GM21447 (cell line): ENCODE data around the gene CCR5AS.

ENCODE experiments used
- ATAC-seq: cut with Tn5 transposase; IDR thresholded peaks from one replicate; pipeline ENCODE4 v1.9.1; 2021; ENCODE audit not compliant: unreplicated experiment

Gene CCR5AS

DNA sequence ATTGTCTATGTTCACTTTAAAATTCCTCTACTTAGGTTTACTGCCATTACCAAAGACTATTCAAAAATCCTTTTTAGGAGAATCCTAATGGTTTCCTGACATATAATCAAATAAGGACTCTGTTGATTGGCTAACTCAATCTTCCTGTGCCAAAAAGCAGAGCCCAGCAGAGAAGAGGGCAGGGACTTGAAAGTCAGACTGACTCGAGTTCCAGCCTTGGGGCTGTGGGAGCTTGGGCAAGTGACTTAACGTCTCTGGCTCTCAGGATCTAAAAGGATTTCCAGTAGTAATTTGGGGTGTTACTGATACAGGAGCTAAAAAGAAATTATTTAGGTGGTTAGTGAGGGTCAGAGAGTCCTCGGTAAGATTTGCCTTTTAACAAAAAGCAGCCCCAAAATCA is 25.2 kb downstream of the CCR5AS start:
- ATAC-seq, result no peak

DNA sequence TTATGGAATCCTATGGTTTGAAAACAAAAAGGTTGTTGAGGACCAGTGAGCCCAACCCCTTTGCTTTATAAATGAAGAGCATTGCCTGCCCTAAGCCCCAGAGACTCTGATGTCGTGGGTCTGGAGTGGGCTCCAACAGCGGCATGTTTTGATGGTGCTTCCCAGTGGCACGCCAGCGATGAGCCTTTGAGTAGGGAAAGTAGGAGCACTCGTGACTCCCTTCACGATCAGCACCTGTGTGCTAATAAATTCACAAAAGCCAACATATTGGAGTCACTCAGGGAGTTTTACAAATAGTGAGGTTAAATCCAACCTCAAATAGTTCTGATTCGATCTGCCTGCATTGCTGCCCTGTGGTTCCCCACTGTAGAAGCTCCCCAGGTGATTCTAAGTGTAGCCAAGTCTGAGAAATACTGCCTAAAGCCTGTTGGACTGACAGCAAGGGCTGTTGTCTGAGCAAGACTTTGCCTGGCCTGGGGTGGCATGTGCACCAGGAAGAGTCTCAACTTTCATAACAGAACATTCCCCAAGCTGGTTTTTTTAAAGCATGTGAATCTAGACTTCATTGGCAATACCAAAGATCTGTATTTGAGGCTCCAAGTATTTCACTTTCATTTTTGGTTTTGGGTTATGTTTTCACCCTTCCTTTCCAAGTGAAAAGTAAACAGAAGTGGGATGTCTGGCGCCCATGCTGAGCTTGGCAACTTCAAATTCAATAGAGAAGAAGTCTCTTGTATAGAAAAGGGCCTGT is 26.2 kb downstream of the CCR5AS start:
- ATAC-seq, result no peak

DNA sequence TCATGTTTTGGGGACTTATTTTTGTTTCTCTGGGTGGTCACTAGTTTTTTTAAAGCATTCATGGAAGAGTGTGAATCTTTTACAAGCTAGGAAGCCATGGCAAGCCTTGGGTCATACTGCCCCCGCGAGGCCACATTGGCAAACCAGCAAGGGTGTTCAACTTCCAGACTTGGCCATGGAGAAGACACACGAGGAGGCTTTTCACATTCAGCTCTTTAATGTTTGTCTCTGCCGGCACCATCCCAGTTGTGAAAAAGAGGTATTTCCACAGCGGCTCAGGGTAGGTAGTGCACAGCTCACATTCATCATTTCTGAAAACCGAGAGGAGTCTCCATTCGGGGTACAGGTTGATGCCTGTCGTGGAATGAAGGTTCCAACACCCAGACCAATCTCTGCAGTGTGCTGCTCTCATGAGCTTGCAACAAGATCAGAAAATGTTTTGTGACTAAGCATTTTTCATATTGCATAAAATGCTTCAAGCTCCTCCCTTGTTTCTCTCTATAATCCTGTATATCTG is 28.4 kb downstream of the CCR5AS start:
- ATAC-seq, result no peak

DNA sequence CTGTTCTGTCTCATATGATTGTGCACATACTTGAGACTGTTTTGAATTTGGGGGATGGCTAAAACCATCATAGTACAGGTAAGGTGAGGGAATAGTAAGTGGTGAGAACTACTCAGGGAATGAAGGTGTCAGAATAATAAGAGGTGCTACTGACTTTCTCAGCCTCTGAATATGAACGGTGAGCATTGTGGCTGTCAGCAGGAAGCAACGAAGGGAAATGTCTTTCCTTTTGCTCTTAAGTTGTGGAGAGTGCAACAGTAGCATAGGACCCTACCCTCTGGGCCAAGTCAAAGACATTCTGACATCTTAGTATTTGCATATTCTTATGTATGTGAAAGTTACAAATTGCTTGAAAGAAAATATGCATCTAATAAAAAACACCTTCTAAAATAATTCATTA is 31.1 kb downstream of the CCR5AS start:
- ATAC-seq, result no peak

DNA sequence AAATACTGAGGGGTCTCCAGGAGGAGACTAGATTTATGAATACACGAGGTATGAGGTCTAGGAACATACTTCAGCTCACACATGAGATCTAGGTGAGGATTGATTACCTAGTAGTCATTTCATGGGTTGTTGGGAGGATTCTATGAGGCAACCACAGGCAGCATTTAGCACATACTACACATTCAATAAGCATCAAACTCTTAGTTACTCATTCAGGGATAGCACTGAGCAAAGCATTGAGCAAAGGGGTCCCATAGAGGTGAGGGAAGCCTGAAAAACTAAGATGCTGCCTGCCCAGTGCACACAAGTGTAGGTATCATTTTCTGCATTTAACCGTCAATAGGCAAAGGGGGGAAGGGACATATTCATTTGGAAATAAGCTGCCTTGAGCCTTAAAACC is 31.6 kb downstream of the CCR5AS start:
- ATAC-seq, result no peak

DNA sequence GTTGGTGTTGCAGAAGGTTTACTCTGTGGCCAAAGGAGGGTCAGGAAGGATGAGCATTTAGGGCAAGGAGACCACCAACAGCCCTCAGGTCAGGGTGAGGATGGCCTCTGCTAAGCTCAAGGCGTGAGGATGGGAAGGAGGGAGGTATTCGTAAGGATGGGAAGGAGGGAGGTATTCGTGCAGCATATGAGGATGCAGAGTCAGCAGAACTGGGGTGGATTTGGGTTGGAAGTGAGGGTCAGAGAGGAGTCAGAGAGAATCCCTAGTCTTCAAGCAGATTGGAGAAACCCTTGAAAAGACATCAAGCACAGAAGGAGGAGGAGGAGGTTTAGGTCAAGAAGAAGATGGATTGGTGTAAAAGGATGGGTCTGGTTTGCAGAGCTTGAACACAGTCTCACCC is 32.1 kb downstream of the CCR5AS start:
- ATAC-seq, result no peak

DNA sequence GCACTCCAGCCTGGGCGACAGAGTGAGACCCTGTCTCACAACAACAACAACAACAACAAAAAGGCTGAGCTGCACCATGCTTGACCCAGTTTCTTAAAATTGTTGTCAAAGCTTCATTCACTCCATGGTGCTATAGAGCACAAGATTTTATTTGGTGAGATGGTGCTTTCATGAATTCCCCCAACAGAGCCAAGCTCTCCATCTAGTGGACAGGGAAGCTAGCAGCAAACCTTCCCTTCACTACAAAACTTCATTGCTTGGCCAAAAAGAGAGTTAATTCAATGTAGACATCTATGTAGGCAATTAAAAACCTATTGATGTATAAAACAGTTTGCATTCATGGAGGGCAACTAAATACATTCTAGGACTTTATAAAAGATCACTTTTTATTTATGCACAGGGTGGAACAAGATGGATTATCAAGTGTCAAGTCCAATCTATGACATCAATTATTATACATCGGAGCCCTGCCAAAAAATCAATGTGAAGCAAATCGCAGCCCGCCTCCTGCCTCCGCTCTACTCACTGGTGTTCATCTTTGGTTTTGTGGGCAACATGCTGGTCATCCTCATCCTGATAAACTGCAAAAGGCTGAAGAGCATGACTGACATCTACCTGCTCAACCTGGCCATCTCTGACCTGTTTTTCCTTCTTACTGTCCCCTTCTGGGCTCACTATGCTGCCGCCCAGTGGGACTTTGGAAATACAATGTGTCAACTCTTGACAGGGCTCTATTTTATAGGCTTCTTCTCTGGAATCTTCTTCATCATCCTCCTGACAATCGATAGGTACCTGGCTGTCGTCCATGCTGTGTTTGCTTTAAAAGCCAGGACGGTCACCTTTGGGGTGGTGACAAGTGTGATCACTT is 34.1 kb downstream of the CCR5AS start:
- ATAC-seq, result no peak

DNA sequence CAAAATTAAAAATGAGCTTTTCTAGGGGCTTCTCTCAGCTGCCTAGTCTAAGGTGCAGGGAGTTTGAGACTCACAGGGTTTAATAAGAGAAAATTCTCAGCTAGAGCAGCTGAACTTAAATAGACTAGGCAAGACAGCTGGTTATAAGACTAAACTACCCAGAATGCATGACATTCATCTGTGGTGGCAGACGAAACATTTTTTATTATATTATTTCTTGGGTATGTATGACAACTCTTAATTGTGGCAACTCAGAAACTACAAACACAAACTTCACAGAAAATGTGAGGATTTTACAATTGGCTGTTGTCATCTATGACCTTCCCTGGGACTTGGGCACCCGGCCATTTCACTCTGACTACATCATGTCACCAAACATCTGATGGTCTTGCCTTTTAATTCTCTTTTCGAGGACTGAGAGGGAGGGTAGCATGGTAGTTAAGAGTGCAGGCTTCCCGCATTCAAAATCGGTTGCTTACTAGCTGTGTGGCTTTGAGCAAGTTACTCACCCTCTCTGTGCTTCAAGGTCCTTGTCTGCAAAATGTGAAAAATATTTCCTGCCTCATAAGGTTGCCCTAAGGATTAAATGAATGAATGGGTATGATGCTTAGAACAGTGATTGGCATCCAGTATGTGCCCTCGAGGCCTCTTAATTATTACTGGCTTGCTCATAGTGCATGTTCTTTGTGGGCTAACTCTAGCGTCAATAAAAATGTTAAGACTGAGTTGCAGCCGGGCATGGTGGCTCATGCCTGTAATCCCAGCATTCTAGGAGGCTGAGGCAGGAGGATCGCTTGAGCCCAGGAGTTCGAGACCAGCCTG is 35.1 kb downstream of the CCR5AS start:
- no peak for ATAC-seq

DNA sequence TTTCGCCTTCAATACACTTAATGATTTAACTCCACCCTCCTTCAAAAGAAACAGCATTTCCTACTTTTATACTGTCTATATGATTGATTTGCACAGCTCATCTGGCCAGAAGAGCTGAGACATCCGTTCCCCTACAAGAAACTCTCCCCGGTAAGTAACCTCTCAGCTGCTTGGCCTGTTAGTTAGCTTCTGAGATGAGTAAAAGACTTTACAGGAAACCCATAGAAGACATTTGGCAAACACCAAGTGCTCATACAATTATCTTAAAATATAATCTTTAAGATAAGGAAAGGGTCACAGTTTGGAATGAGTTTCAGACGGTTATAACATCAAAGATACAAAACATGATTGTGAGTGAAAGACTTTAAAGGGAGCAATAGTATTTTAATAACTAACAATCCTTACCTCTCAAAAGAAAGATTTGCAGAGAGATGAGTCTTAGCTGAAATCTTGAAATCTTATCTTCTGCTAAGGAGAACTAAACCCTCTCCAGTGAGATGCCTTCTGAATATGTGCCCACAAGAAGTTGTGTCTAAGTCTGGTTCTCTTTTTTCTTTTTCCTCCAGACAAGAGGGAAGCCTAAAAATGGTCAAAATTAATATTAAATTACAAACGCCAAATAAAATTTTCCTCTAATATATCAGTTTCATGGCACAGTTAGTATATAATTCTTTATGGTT is 35.9 kb downstream of the CCR5AS start, which contains the start of gene CCR5:
CCR5 (plus strand) TSS at position 108 of the 680 bp plus-strand sequence. CDS start 1,957 bp downstream, outside the sequence.
- no peak for ATAC-seq

DNA sequence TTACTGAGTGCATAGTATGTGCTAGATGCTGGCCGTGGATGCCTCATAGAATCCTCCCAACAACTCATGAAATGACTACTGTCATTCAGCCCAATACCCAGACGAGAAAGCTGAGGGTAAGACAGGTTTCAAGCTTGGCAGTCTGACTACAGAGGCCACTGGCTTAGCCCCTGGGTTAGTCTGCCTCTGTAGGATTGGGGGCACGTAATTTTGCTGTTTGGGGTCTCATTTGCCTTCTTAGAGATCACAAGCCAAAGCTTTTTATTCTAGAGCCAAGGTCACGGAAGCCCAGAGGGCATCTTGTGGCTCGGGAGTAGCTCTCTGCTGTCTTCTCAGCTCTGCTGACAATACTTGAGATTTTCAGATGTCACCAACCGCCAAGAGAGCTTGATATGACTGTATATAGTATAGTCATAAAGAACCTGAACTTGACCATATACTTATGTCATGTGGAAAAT is 37.2 kb downstream of the CCR5AS start:
- ATAC-seq, result peak; percentile 57

DNA sequence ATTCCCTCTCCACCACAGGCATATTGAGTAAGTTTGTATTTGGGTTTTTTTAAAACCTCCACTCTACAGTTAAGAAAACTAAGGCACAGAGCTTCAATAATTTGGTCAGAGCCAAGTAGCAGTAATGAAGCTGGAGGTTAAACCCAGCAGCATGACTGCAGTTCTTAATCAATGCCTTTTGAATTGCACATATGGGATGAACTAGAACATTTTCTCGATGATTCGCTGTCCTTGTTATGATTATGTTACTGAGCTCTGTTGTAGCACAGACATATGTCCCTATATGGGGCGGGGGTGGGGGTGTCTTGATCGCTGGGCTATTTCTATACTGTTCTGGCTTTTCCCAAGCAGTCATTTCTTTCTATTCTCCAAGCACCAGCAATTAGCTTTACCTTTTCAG is 37.7 kb downstream of the CCR5AS start:
- ATAC-seq, result no peak

DNA sequence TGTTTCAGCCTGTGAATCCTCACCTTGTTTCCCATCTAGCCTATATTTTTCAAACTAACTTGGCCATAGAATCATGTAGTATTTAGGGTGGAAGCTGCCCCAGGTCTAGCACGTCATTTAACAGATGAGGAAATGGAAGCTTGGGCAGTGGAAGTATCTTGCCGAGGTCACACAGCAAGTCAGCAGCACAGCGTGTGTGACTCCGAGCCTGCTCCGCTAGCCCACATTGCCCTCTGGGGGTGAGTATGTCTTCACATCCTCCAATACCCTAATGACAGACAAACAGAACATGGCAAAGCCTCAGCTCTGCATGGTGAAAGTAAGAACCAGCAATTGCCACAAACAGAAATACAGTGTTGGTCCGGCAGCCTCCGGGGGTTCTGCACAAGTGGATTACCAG is 38.3 kb downstream of the CCR5AS start:
- ATAC-seq, result peak; percentile 57

DNA sequence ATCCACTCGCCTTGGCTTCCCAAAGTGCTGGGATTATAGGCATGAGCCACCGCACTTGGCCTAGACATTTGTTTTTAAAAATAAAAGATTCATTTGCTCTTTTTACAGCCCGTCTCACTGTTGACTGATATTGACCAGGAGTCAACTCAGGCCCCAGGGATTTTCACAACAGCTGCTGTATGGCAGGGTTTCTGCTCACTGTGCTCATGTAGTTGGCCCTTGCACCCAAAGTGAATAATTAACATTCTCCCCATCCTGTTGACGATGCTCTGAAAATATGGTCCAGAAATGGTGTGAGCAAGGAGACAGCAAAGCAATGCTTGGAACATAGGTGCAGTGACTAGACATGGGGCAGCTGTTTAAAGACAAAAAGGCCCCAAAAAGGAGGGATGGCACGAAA is 39.1 kb downstream of the CCR5AS start:
- ATAC-seq, result no peak

DNA sequence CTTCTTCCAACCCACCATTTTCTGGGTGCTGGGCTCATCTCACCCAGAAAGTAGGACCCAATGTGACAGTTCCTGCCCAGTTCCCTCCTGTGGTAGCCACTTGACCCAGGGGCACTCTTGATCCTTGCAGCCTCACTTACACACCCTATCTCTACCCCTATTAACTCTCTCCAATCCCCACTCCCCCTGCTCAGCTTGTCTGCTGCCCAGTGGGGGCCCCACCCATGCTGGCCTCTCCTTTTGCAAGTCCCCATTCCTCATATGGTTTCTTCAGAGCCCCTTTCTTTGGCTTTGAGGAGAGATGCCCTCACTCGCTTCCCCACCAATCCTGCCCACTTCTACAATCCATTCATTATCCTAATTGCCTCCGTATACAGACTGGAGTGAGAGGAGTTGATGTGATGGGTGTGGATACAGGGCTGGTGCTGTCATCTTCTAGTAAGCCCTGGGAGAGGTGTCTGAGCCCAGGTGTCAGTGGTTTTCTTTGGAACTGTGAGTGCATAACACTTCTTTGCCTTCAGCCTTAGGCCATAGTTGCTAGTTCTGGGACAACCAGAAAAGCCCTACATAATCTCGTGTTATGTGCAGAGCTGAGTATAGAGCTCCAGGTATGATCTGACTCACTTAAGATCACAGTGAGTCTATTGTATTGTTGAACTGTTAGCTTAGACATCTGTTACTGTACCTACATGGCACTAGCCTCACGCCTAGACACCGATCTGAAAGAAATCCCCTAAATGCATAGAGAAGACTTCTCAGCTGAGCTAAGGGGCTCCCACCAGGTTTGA is 40.9 kb downstream of the CCR5AS start:
- no peak for ATAC-seq

DNA sequence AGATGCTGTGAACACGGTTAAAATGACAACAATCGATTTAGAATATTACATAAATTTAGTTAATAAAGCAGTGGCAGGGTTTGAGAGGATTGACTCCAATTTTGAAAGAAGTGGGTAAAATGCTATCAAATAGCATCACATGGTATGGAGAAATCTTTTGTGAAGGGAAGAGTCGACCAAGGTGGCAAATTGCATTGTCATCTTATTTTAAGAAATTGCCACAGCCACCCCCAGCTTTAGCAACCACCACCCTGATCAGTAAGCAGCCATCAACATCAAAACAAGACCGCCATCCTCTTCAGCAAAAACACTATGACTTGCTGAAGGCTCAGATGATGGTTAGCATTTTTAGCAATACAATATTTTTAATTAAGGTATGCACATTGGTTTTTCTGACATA is 41.8 kb downstream of the CCR5AS start:
- ATAC-seq, result no peak

DNA sequence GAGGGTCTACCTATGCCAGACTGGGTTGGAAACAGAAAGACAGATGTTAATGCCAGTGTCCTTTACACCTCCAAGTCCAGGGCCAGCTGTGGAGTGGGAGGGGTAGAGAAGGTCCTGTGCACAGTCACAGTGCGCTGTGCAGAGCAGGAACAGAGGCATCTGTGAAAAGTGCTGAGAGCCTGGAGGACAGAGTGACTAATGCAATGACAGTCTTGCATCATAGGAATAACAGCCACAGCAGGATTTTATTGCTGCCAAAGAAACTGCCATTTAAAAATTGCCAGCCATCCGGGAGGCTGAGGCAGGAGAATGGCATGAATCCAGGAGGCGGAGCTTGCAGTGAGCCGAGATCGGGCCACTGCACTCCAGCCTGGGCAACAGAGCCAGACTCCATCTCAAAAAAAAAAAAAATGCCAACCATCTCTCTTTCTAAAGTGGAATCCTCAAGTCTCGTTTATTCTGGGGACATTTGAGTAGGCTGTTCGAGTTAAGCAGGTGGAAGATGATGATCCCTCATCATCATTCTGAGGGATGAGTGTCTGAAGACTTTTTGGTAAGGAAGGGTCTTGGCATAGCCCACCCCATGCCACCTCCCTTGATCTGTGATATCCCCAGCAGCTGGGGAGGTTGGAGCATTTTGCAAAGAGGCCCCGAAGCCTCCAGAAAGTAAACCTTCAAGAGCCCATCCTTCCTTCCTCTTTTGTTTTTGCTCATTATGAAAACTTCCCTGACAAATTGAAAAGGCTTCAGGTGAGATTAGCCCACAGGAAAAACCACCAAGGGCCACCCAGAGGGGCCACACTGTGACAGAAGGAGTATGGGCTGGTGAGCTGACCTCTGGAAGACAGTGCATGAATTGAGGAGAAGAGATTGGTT is 45.2 kb downstream of the CCR5AS start:
- ATAC-seq, result no peak

DNA sequence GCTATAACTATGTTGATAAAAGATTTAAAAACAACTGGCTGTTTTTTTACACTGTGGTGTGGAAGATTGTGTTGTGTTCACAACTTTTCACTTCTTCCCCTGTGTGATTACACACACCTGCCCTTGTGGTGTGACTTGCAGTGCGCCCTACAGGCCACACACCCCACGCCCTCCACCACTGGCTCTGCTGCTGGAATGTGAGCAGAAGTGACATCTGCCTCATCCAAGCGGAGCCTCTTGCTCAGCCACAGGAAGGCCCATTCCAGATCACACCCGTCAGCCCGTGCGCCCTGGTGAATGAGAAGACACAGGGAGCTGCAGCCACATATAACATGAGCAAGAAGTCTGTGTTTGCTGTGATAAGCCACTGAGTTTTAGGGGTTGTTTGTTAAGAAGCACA is 46.0 kb downstream of the CCR5AS start:
- ATAC-seq, result no peak

DNA sequence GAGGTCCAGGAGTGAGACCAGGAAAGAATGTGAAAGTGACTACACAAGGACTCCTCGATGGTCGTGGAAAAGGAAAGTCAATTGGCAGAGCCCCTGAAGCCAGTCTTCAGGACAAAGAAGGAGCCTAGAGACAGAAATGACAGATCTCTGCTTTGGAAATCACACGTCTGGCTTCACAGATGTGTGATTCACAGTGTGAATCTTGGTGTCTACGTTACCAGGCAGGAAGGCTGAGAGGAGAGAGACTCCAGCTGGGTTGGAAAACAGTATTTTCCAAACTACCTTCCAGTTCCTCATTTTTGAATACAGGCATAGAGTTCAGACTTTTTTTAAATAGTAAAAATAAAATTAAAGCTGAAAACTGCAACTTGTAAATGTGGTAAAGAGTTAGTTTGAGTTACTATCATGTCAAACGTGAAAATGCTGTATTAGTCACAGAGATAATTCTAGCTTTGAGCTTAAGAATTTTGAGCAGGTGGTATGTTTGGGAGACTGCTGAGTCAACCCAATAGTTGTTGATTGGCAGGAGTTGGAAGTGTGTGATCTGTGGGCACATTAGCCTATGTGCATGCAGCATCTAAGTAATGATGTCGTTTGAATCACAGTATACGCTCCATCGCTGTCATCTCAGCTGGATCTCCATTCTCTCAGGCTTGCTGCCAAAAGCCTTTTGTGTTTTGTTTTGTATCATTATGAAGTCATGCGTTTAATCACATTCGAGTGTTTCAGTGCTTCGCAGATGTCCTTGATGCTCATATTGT is 47.0 kb downstream of the CCR5AS start:
- ATAC-seq, result no peak
